Left colon (tissue), 2 donors: ENCODE data around the gene TMEM181. TPM values are rescaled to one million over a fixed set of nuclear protein-coding genes. Genes with fewer than 3 reads are reported as not detected.
"Not testable (repeated sequence)": the region's sequence is repeated elsewhere in the genome, so short reads cannot be mapped to it uniquely, and the experiment has no call there.

ENCODE experiments used
- ATAC-seq: fragments of 200-7000 bp; cut with Tn5 transposase; one replicate; pipeline ENCODE4 v1.9.1; 2020; ENCODE audit warnings: mild to moderate bottlenecking, moderate library complexity
- DNase-seq, 2 donors: peaks; one replicate each; pipeline ENCODE4 v3.0.0-alpha.2; 2020
- intact Hi-C, 2 donors: fragments of 100-400 bp; cut with DNase I in 1 of 2; cut with micrococcal nuclease in 1 of 2; formaldehyde crosslinking; loops; one replicate each; pipeline versions ENCODE4 v1.11.2 to v1.14.0; 2022; cut with DNase I, micrococcal nuclease
- total RNA-seq, 2 donors: library from RNA; stranded (reverse); fragmentation: NEBNext Ultra II Directional; extraction: Animal tissue kit (Norgen Biotek cat#: 25700); gene quantifications; one replicate each; pipeline ENCODE4 v1.2.1, GENCODE V29; 2021
- donor health status: DM: no; HTN: no; CAD: no.
- donor health status: DM: yes; HTN: yes; CAD: no.

Gene TMEM181
- total RNA-seq, 2 donors from 2014 or later: 41.2 to 46.7 TPM

- ATAC-seq (no peak), DNase-seq (no peak)
- intact Hi-C loops: loop anchor here (10.0 kb wide), 1 partner anchor 395 kb away; no protein-coding TSS in a partner anchor
Measured at GRCh38 chr6:158609455-158610155, 49.7 kb downstream of the TMEM181 start.

- DNase-seq (no peak), ATAC-seq (no peak)
- intact Hi-C loops: no loop called here
Measured at GRCh38 chr6:158610319-158610968, 50.6 kb downstream of the TMEM181 start.

- no peak for ATAC-seq
- intact Hi-C loops: no loop called here
- no peak for DNase-seq
Measured at GRCh38 chr6:158611039-158611438, 51.1 kb downstream of the TMEM181 start.

GRCh38 chr6:158611541-158612370, 51.9 kb downstream of the TMEM181 start:
- DNase-seq (no peak), ATAC-seq (peak; percentile 33)
- intact Hi-C loops: no loop called here

- intact Hi-C loops, DNase-seq, ATAC-seq: not testable (repeated sequence)
Measured at GRCh38 chr6:158614606-158615005, 54.7 kb downstream of the TMEM181 start.

GRCh38 chr6:158618289-158618688, 58.4 kb downstream of the TMEM181 start:
- DNase-seq, ATAC-seq, intact Hi-C loops: not testable (repeated sequence)

GRCh38 chr6:158619922-158620801, 60.3 kb downstream of the TMEM181 start:
- no peak for DNase-seq
- intact Hi-C loops: no loop called here
- peak; percentile 92 for ATAC-seq

- ATAC-seq: no peak
- intact Hi-C loops: no loop called here
- DNase-seq: no peak
Measured at GRCh38 chr6:158620963-158621693, 61.2 kb downstream of the TMEM181 start.

GRCh38 chr6:158621694-158622544, 62.0 kb downstream of the TMEM181 start:
- no peak for ATAC-seq
- no peak for DNase-seq
- intact Hi-C loops: no loop called here

- DNase-seq (no peak), ATAC-seq (no peak)
- intact Hi-C loops: no loop called here
Measured at GRCh38 chr6:158622545-158623190, 62.8 kb downstream of the TMEM181 start.

GRCh38 chr6:158624684-158625682, 65.1 kb downstream of the TMEM181 start:
- intact Hi-C loops: no loop called here
- ATAC-seq: no peak
- DNase-seq: no peak

GRCh38 chr6:158625881-158626305, 66.0 kb downstream of the TMEM181 start:
- intact Hi-C loops: no loop called here
- ATAC-seq: no peak
- no peak for DNase-seq

- no peak for ATAC-seq
- intact Hi-C loops: no loop called here
- no peak for DNase-seq
Measured at GRCh38 chr6:158626360-158627167, 66.7 kb downstream of the TMEM181 start.

GRCh38 chr6:158627168-158627939, 67.5 kb downstream of the TMEM181 start:
- intact Hi-C loops: no loop called here

More at GRCh38 chr6:158627168-158627939, 67.5 kb downstream of the TMEM181 start:
- DNase-seq (peak in 1 of 2 donors; percentile 18), ATAC-seq (no peak)
